Neural cell (in vitro differentiated cells): ENCODE measurements around the gene PAFAH2. TPM values are rescaled to one million over a fixed set of nuclear protein-coding genes. Genes with fewer than 3 reads are reported as not detected.

Experiments used
- H2AFZ ChIP-seq: fragments of 200-600, 300-800 bp; sonication (generic), shearing (Covaris generic); 2 replicates; pipeline ENCODE4 v1.6.0; 2014; ENCODE audit warnings: low read depth, mild to moderate bottlenecking, antibody characterized with exemption, low read length, moderate library complexity
- H3F3A ChIP-seq: fragments of 200-600 bp; shearing (Covaris generic); 2 replicates; pipeline ENCODE4 v1.6.1; 2016; ENCODE audit warnings: mild to moderate bottlenecking, moderate library complexity, mixed read lengths, antibody characterized with exemption, low read length; ENCODE audit not compliant: insufficient read depth, poor library complexity, severe bottlenecking
- H3K27ac ChIP-seq: fragments of 200-600, 300-800 bp; sonication (generic), shearing (Covaris generic); 2 replicates; pipeline ENCODE4 v1.5.1; 2014; ENCODE audit warnings: mild to moderate bottlenecking, low read length, moderate library complexity
- H3K27me3 ChIP-seq: fragments of 300-800, 200-600 bp; sonication (generic), shearing (Covaris generic); 2 replicates; pipeline ENCODE4 v1.6.0; 2014; ENCODE audit warnings: mild to moderate bottlenecking, low read depth, low read length, moderate library complexity; ENCODE audit not compliant: insufficient read depth
- H3K36me3 ChIP-seq: fragments of 300-800, 200-600 bp; sonication (generic), shearing (Covaris generic); 2 replicates; pipeline ENCODE4 v1.5.1; 2014; ENCODE audit warnings: mild to moderate bottlenecking, antibody characterized with exemption, low read length, moderate library complexity; ENCODE audit not compliant: insufficient read depth
- H3K4me2 ChIP-seq: fragments of 300-800, 200-600 bp; sonication (generic), shearing (Covaris generic); 2 replicates; pipeline ENCODE4 v1.6.0; 2014; ENCODE audit warnings: mild to moderate bottlenecking, low read length
- H3K4me3 ChIP-seq: fragments of 300-800, 200-600 bp; sonication (generic), shearing (Covaris generic); 2 replicates; pipeline ENCODE4 v1.5.1; 2014; ENCODE audit warnings: mild to moderate bottlenecking, low read length, moderate library complexity
- H3K79me2 ChIP-seq: fragments of 200-600 bp; shearing (Covaris generic); replicated peaks from 2 replicates; pipeline ENCODE4 v1.6.0; 2014; ENCODE audit warnings: mild to moderate bottlenecking, low read length, moderate library complexity; ENCODE audit not compliant: insufficient read depth
- H3K9ac ChIP-seq: fragments of 300-800, 200-600 bp; sonication (generic), shearing (Covaris generic); 2 replicates; pipeline ENCODE4 v1.6.1; 2016; ENCODE audit warnings: mild to moderate bottlenecking, low read length, mixed read lengths
- H3K9me2 ChIP-seq: fragments of 200-600 bp; shearing (Covaris generic); 2 replicates; pipeline ENCODE4 v1.6.1; 2016; ENCODE audit warnings: mild to moderate bottlenecking, low read length, mixed read lengths; ENCODE audit not compliant: insufficient read depth
- H3K9me3 ChIP-seq: fragments of 200-600, 300-800 bp; sonication (generic), shearing (Covaris generic); 2 replicates; pipeline ENCODE4 v1.6.1; 2016; ENCODE audit warnings: mild to moderate bottlenecking, mixed run types, low read length, moderate library complexity, mixed read lengths
- H4K20me1 ChIP-seq: fragments of 200-600 bp; shearing (Covaris generic); 2 replicates; pipeline ENCODE4 v1.6.1; 2016; ENCODE audit warnings: mild to moderate bottlenecking, mixed run types; ENCODE audit not compliant: insufficient read depth
- CTCF ChIP-seq: fragments of 450-650 bp; IDR thresholded peaks from 2 replicates; pipeline ENCODE4 v1.5.1; 2014; ENCODE audit warnings: antibody characterized with exemption, mild to moderate bottlenecking, moderate library complexity; ENCODE audit not compliant: poor library complexity, severe bottlenecking
- EP300 ChIP-seq: fragments of 450-650 bp; conservative IDR thresholded peaks from 2 replicates; pipeline ENCODE4 v1.6.1; 2014; ENCODE audit warnings: antibody characterized with exemption, mild to moderate bottlenecking, moderate library complexity; ENCODE audit not compliant: poor library complexity, severe bottlenecking
- EZH2 ChIP-seq: fragments of 200-600, 300-800 bp; shearing (Covaris generic), sonication (generic); IDR thresholded peaks from 2 replicates; pipeline ENCODE4 v1.6.1; 2014; ENCODE audit warnings: antibody characterized with exemption, low read length, borderline replicate concordance, mild to moderate bottlenecking; ENCODE audit not compliant: insufficient read depth, poor library complexity, severe bottlenecking
- MXI1 ChIP-seq: fragments of 450-650 bp; conservative IDR thresholded peaks from 2 replicates; pipeline ENCODE4 v1.6.1; 2014; ENCODE audit warnings: antibody characterized with exemption, mild to moderate bottlenecking; ENCODE audit not compliant: poor library complexity, severe bottlenecking
- POLR2AphosphoS5 ChIP-seq: IDR thresholded peaks from 2 replicates; pipeline ENCODE4 v1.6.1; 2012
- RAD21 ChIP-seq: fragments of 450-650 bp; conservative IDR thresholded peaks from 2 replicates; pipeline ENCODE4 v1.6.1; 2014; ENCODE audit warnings: antibody characterized with exemption, mild to moderate bottlenecking, moderate library complexity
- REST ChIP-seq: IDR thresholded peaks from 2 replicates; pipeline ENCODE4 v1.6.1; 2012; ENCODE audit warnings: borderline replicate concordance
- SMC3 ChIP-seq: fragments of 450-650 bp; conservative IDR thresholded peaks from 2 replicates; pipeline ENCODE4 v1.6.1; 2014; ENCODE audit warnings: antibody characterized with exemption, mild to moderate bottlenecking, moderate library complexity; ENCODE audit not compliant: poor library complexity
- TAF1 ChIP-seq: IDR thresholded peaks from 2 replicates; pipeline ENCODE4 v1.6.1; 2012; ENCODE audit warnings: low read depth
- polyA plus RNA-seq: library from polyadenylated mRNA; depleted of rRNA; stranded (reverse); fragments of >200 nt; gene quantifications from 2 replicates; pipeline ENCODE4 v1.2.3, GENCODE V29; 2014

The PAFAH2 gene
- polyA plus RNA-seq, 1 donor from 2014 or later: 7.9 TPM

GRCh38 chr1:26029864-26030481, 32.1 kb upstream of the PAFAH2 start:
- Histone ChIP-seq H3K27ac (no peak overlapping the region), H3K9me2 (no peaks in the 10 kb centered on the region), H3K9me3 (no peaks in the 10 kb centered on the region), H3K4me2 (no peak overlapping the region), H3K9ac (no peak overlapping the region), H3K79me2 (no peaks in the 10 kb centered on the region), H3K36me3 (no peaks in the 10 kb centered on the region), H4K20me1 (no peaks in the 10 kb centered on the region), H3K4me3 (no peak overlapping the region), H3K27me3 (no peaks in the 10 kb centered on the region), H3F3A (no peaks in the 10 kb centered on the region), H2AFZ (no peak overlapping the region)
- TF ChIP-seq SMC3: no peak

DNA sequence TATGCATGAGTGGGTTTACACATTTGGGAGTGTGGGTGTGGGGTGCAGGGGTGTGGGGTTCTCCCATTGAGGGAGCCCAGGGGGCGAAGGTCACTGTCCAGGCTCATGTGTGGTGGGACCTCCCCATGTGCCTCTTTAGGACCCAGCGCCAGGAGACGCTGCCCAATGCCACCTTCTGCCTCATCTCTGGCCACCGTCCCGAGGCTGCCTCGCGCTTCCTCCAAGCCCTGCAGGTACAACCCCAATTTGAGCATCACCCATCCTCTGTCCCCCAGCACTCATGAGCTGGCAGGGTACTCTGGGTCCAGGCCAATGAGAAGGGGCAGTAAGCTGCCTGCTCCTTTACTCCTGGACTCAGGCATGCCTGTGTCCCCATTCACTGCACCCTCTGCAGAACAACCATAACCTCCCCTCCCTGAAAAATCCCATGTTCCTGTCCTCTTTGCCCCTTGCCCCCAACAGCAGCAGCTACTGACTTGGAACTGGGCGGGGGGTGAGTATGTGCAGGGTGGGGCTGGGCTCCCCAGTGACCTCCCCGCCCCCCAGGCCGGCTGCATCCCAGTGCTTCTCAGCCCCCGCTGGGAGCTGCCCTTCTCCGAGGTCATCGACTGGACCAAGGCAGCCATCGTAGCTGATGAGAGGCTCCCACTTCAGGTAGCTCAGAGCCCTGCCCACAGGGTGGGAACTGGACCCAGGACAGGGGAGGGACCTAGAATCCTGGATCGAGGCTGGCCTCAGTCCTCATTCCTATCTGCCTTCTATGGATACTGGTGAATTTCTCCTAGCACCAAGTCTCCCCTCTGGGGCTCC, 31.4 kb upstream of the PAFAH2 start:
- H2AFZ ChIP-seq: no peak overlapping the region
- H4K20me1 ChIP-seq: no peaks in the 10 kb centered on the region
- no peaks in the 10 kb centered on the region for H3F3A ChIP-seq
- TF ChIP-seq SMC3: no peak
- TF ChIP-seq RAD21: no peak
- no peak for TF ChIP-seq MXI1
- TF ChIP-seq CTCF: no peak
- TF ChIP-seq EP300: no peak
- no peak for TF ChIP-seq POLR2AphosphoS5
- TF ChIP-seq EZH2: no peak
- no peak for TF ChIP-seq TAF1
- no peak for TF ChIP-seq REST
- no peaks in the 10 kb centered on the region for H3K36me3 ChIP-seq
- H3K4me2 ChIP-seq: no peak overlapping the region
- H3K9me3 ChIP-seq: no peaks in the 10 kb centered on the region
- no peaks in the 10 kb centered on the region for H3K79me2 ChIP-seq
- H3K27me3 ChIP-seq: no peaks in the 10 kb centered on the region
- H3K9ac ChIP-seq: no peak overlapping the region
- no peaks in the 10 kb centered on the region for H3K9me2 ChIP-seq
- H3K27ac ChIP-seq: no peak overlapping the region
- H3K4me3 ChIP-seq: no peak overlapping the region
